Measurements from ENCODE around the gene SLC2A1. TPM values are rescaled to one million over a fixed set of nuclear protein-coding genes. Genes with fewer than 3 reads are reported as not detected.

Gene SLC2A1
- total and polyA plus RNA-seq, 9 of the 15 experiments (the other 6 are each of a cell fraction or from before 2014, with no cell fraction given): 12.6 to 153 (median 48.0) TPM

- 0 out of 2 replicates have a peak, but pooled peaks have one; percentile 62 for TF ChIP-seq ZBED1 (IDR thresholded peaks at IDR 0.05)
- TF ChIP-seq REST (IDR thresholded peaks at IDR 0.05; ENCODE audit: borderline replicate concordance): peak; percentile 61
- TF ChIP-seq REST (CRISPR knock-in tag; IDR thresholded peaks at IDR 0.05; ENCODE audit: low read depth): no peak
- TF ChIP-seq WHSC1 (IDR thresholded peaks at IDR 0.05; ENCODE audit: low read length): peak; percentile 36
- TF ChIP-seq ZNF639 (CRISPR knock-in tag; conservative IDR thresholded peaks at IDR 0.05 in 1 of 2, IDR thresholded peaks at IDR 0.05 in 1 of 2): no peak
- peak; percentile 48; the same call in 1 of the 2 replicates for TF ChIP-seq SPI1 (IDR thresholded peaks at IDR 0.05; ENCODE audit: borderline replicate concordance, low read depth, low read length)
- TF ChIP-seq HEY1 (CRISPR knock-in tag; IDR thresholded peaks at IDR 0.05; ENCODE audit: borderline replicate concordance): no peak
- TF ChIP-seq POLR2AphosphoS5 (IDR thresholded peaks at IDR 0.05; ENCODE audit: control insufficient read depth, insufficient read depth, low read depth, low read length): peak; percentile 89
- no peak for TF ChIP-seq ASH1L (IDR thresholded peaks at IDR 0.05; ENCODE audit: borderline replicate concordance, low read depth, partially characterized antibody)
- no peak for TF ChIP-seq ZNF197 (CRISPR knock-in tag; IDR thresholded peaks at IDR 0.05; ENCODE audit: low read depth)
- TF ChIP-seq MAZ (CRISPR knock-in tag; conservative IDR thresholded peaks at IDR 0.05 in 1 of 2, IDR thresholded peaks at IDR 0.05 in 1 of 2): peak in 1 of 2 experiments; percentile 29; a peak in 2 of 4 replicates
- peak; percentile 72 for TF ChIP-seq STAT5A (IDR thresholded peaks at IDR 0.05; ENCODE audit: borderline replicate concordance, low read length)
- TF ChIP-seq ZEB2 (IDR thresholded peaks at IDR 0.05): no peak
- TF ChIP-seq YBX1 (IDR thresholded peaks at IDR 0.05): no peak
- peak in 1 of 2 experiments; percentile 32; a peak in 1 of 4 replicates for TF ChIP-seq ETV6 (IDR thresholded peaks at IDR 0.05; ENCODE audit: borderline replicate concordance in 1 of 2, low read depth in 2 of 2, low read length in 1 of 2)
- no peak for TF ChIP-seq ETV6 (CRISPR knock-in tag; IDR thresholded peaks at IDR 0.05; ENCODE audit: borderline replicate concordance)
- TF ChIP-seq ZBTB7A (IDR thresholded peaks at IDR 0.05; ENCODE audit: borderline replicate concordance, control insufficient read depth, low read depth, low read length): peak; percentile 76
These were observed 9.2 kb downstream of the SLC2A1 start (continued) for GRCh38 chr1:42949312-42950115.
